Mesenchymal stem cell (in vitro differentiated cells and primary cell): Measurements from ENCODE around the gene HMGCLL1.
A peak's percentile ranks its signal among the peaks of the same experiment; 100 is the strongest.

Experiments
- DNase-seq: peaks from one replicate; pipeline ENCODE4 v3.0.0-alpha.2; 2013
- H2AFZ ChIP-seq: one replicate; pipeline ENCODE4 v1.6.1; 2013; ENCODE audit warnings: low read depth, mild to moderate bottlenecking, control low read depth, inconsistent platforms, low read length, moderate library complexity
- H2AK5ac ChIP-seq: 2 replicates; pipeline ENCODE4 v1.6.1; 2013; ENCODE audit warnings: low read length, moderate library complexity, mild to moderate bottlenecking, inconsistent platforms; ENCODE audit not compliant: severe bottlenecking
- H2BK120ac ChIP-seq: one replicate; pipeline ENCODE4 v1.6.1; 2013; ENCODE audit warnings: low read depth, mild to moderate bottlenecking, inconsistent platforms, low read length, moderate library complexity
- H2BK12ac ChIP-seq, 2 experiments: one replicate each; pipeline ENCODE4 v1.6.1; 2013; ENCODE audit warnings: inconsistent platforms in 2 of 2, low read length in 2 of 2, mild to moderate bottlenecking in 2 of 2, moderate library complexity in 2 of 2, control low read depth in 1 of 2
- H2BK15ac ChIP-seq: one replicate; pipeline ENCODE4 v1.6.1; 2013; ENCODE audit warnings: mild to moderate bottlenecking, low read depth, inconsistent platforms; ENCODE audit not compliant: poor library complexity, severe bottlenecking
- H2BK5ac ChIP-seq: 2 replicates; pipeline ENCODE4 v1.6.1; 2013; ENCODE audit warnings: low read depth, mild to moderate bottlenecking, low read length, control low read depth, inconsistent platforms; ENCODE audit not compliant: poor library complexity, severe bottlenecking
- H3K14ac ChIP-seq, 2 experiments: one replicate each; pipeline ENCODE4 v1.6.1; 2013; ENCODE audit warnings: inconsistent platforms in 2 of 2, low read length in 2 of 2, control low read depth in 1 of 2, mild to moderate bottlenecking in 1 of 2, moderate library complexity in 1 of 2
- H3K18ac ChIP-seq, 2 experiments: one replicate each; pipeline ENCODE4 v1.6.1; 2013; ENCODE audit warnings: inconsistent platforms in 2 of 2, low read length in 2 of 2, control low read depth in 1 of 2, low read depth in 1 of 2, mild to moderate bottlenecking in 1 of 2
- H3K23ac ChIP-seq, 2 experiments: one replicate each; pipeline ENCODE4 v1.6.1; 2013; ENCODE audit warnings: inconsistent platforms in 2 of 2, low read length in 2 of 2, mild to moderate bottlenecking in 2 of 2, moderate library complexity in 2 of 2, control low read depth in 1 of 2
- H3K27ac ChIP-seq: 2 replicates; pipeline ENCODE4 v1.5.1; 2013; ENCODE audit warnings: mild to moderate bottlenecking, moderate library complexity, low read length, control low read depth, inconsistent platforms; ENCODE audit not compliant: poor library complexity, severe bottlenecking
- H3K27me3 ChIP-seq, 2 experiments: 2 replicates each; pipeline versions ENCODE4 v1.6.1 to v1.7.0; 2013; ENCODE audit warnings: low read length in 2 of 2, mild to moderate bottlenecking in 2 of 2, moderate library complexity in 2 of 2, control low read depth in 1 of 2, inconsistent platforms in 1 of 2; ENCODE audit not compliant: control insufficient read depth in 1 of 2, insufficient read depth in 1 of 2
- H3K36me3 ChIP-seq, 2 experiments: 2 replicates each; pipeline versions ENCODE4 v1.6.1 to v1.7.0; 2013; ENCODE audit warnings: low read length in 2 of 2, control low read depth in 1 of 2, inconsistent platforms in 1 of 2, low read depth in 1 of 2, mild to moderate bottlenecking in 1 of 2; ENCODE audit not compliant: insufficient read depth in 2 of 2, control insufficient read depth in 1 of 2
- H3K4ac ChIP-seq, 2 experiments: one replicate each; pipeline ENCODE4 v1.6.1; 2013; ENCODE audit warnings: inconsistent platforms in 2 of 2, low read length in 2 of 2, mild to moderate bottlenecking in 2 of 2, moderate library complexity in 2 of 2, control low read depth in 1 of 2, low read depth in 1 of 2
- H3K4me1 ChIP-seq: 2 replicates; pipeline ENCODE4 v1.6.1; 2013; ENCODE audit warnings: low read depth, low read length, control low read depth; ENCODE audit not compliant: control insufficient read depth, insufficient read depth
- H3K4me2 ChIP-seq: 2 replicates; pipeline ENCODE4 v1.6.1; 2013; ENCODE audit warnings: low read length, mild to moderate bottlenecking, inconsistent platforms; ENCODE audit not compliant: poor library complexity, severe bottlenecking
- H3K4me3 ChIP-seq, 2 experiments: 2 replicates each; pipeline versions ENCODE4 v1.5.1 to v1.7.0; 2013; ENCODE audit warnings: low read length in 2 of 2, mild to moderate bottlenecking in 2 of 2, control low read depth in 1 of 2, low read depth in 1 of 2; ENCODE audit not compliant: insufficient read depth in 1 of 2
- H3K79me1 ChIP-seq: replicated peaks from 2 replicates; pipeline ENCODE4 v1.6.1; 2013; ENCODE audit warnings: mild to moderate bottlenecking, control low read depth, low read length, inconsistent platforms; ENCODE audit not compliant: poor library complexity, severe bottlenecking
- H3K9ac ChIP-seq: 2 replicates; pipeline ENCODE4 v1.7.0; 2013; ENCODE audit warnings: mild to moderate bottlenecking, low read length, moderate library complexity
- H3K9me3 ChIP-seq: 2 replicates; pipeline ENCODE4 v1.7.0; 2013; ENCODE audit warnings: mild to moderate bottlenecking, low read length; ENCODE audit not compliant: control insufficient read depth
- H4K8ac ChIP-seq: one replicate; pipeline ENCODE4 v1.6.1; 2013; ENCODE audit warnings: inconsistent platforms, mild to moderate bottlenecking, low read length, moderate library complexity
- H4K91ac ChIP-seq: one replicate; pipeline ENCODE4 v1.6.1; 2013; ENCODE audit warnings: mild to moderate bottlenecking, low read length, inconsistent platforms
- WGBS: methylation state at CpG from one replicate; pipeline ENCODE4 v1.1.7; 2013; ENCODE audit warnings: mixed read lengths; 5-methylcytosine and 5-hydroxymethylcytosine counted together

Gene HMGCLL1

GRCh38 chr6:55536391-55536956, 42.5 kb downstream of the HMGCLL1 start:
- no peak overlapping the region for H2AK5ac ChIP-seq
- no peak overlapping the region for H3K23ac ChIP-seq
- no peak for DNase-seq
- no CpG with 5 or more reads among the region's 2 CpGs for WGBS
- no peak overlapping the region for H3K9ac ChIP-seq
- H3K18ac ChIP-seq: no peak overlapping the region
- H3K4me2 ChIP-seq: no peak overlapping the region
- H2BK15ac ChIP-seq: no peak overlapping the region
- H2BK120ac ChIP-seq: no peak overlapping the region
- H2BK12ac ChIP-seq: no peak overlapping the region
- no peaks in the 10 kb centered on the region for H3K79me1 ChIP-seq
- H3K36me3 ChIP-seq: no peaks in the 10 kb centered on the region
- H3K4me3 ChIP-seq: no peak overlapping the region
- H3K4ac ChIP-seq: no peak overlapping the region
- no peak overlapping the region for H3K14ac ChIP-seq
- H4K91ac ChIP-seq: no peak overlapping the region
- no peak overlapping the region for H2AFZ ChIP-seq
- H3K27me3 ChIP-seq: no peaks in the 10 kb centered on the region
- no peaks in the 10 kb centered on the region for H3K4me1 ChIP-seq
- H2BK5ac ChIP-seq: no peak overlapping the region
- H3K27ac ChIP-seq: no peak overlapping the region
- H3K9me3 ChIP-seq: no peaks in the 10 kb centered on the region
- H4K8ac ChIP-seq: no peak overlapping the region

GRCh38 chr6:55531496-55531895, 47.5 kb downstream of the HMGCLL1 start:
- no peak for DNase-seq
- Histone ChIP-seq H3K27ac (no peak overlapping the region), H2AK5ac (no peak overlapping the region), H4K8ac (no peak overlapping the region), H2BK5ac (no peak overlapping the region), H3K79me1 (no peaks in the 10 kb centered on the region), H2BK12ac (no peak overlapping the region), H3K18ac (no peak overlapping the region), H3K36me3 (no peaks in the 10 kb centered on the region), H2AFZ (no peak overlapping the region), H4K91ac (no peak overlapping the region), H3K4me3 (no peak overlapping the region), H3K23ac (no peak overlapping the region), H3K14ac (no peak overlapping the region), H3K4ac (peak overlapping the region in 1 of 2 experiments; percentile 28), H3K9ac (no peak overlapping the region), H3K4me1 (no peaks in the 10 kb centered on the region), H2BK120ac (no peak overlapping the region), H3K9me3 (no peaks in the 10 kb centered on the region), H3K27me3 (no peaks in the 10 kb centered on the region), H3K4me2 (no peak overlapping the region), H2BK15ac (no peak overlapping the region)
- 60% methylated on average over 1 of the region's 2 CpGs for WGBS

- DNase-seq: peak; percentile 13
- H3K4ac ChIP-seq: no peak overlapping the region
- no peak overlapping the region for H2BK15ac ChIP-seq
- no peak overlapping the region for H3K14ac ChIP-seq
- H3K23ac ChIP-seq: no peak overlapping the region
- H3K18ac ChIP-seq: no peak overlapping the region
- no peak overlapping the region for H2AFZ ChIP-seq
- WGBS: no CpG with 5 or more reads among the region's 2 CpGs
- H3K4me2 ChIP-seq: no peak overlapping the region
- no peak overlapping the region for H4K8ac ChIP-seq
- H3K27me3 ChIP-seq: no peaks in the 10 kb centered on the region
- no peak overlapping the region for H4K91ac ChIP-seq
- H3K9me3 ChIP-seq: no peaks in the 10 kb centered on the region
- no peak overlapping the region for H3K4me3 ChIP-seq
- no peaks in the 10 kb centered on the region for H3K79me1 ChIP-seq
- H3K4me1 ChIP-seq: no peaks in the 10 kb centered on the region
- H3K9ac ChIP-seq: no peak overlapping the region
- H3K36me3 ChIP-seq: no peaks in the 10 kb centered on the region
- H2BK5ac ChIP-seq: no peak overlapping the region
- no peak overlapping the region for H2AK5ac ChIP-seq
- no peak overlapping the region for H3K27ac ChIP-seq
- H2BK120ac ChIP-seq: no peak overlapping the region
- H2BK12ac ChIP-seq: no peak overlapping the region
Observed at GRCh38 chr6:55530931-55531330, 48.1 kb downstream of the HMGCLL1 start.

- H3K4me1 ChIP-seq: no peaks in the 10 kb centered on the region
- H4K91ac ChIP-seq: no peak overlapping the region
- no peaks in the 10 kb centered on the region for H3K79me1 ChIP-seq
- no peak overlapping the region for H2BK5ac ChIP-seq
- H3K9ac ChIP-seq: no peak overlapping the region
- H3K27me3 ChIP-seq: no peaks in the 10 kb centered on the region
- H3K4ac ChIP-seq: no peak overlapping the region
- H3K14ac ChIP-seq: no peak overlapping the region
- no peaks in the 10 kb centered on the region for H3K9me3 ChIP-seq
- H3K4me3 ChIP-seq: no peak overlapping the region
- H2AFZ ChIP-seq: no peak overlapping the region
- no peak overlapping the region for H4K8ac ChIP-seq
- H3K27ac ChIP-seq: no peak overlapping the region
- no peak overlapping the region for H2BK120ac ChIP-seq
- no peaks in the 10 kb centered on the region for H3K36me3 ChIP-seq
- no peak overlapping the region for H2AK5ac ChIP-seq
- no peak overlapping the region for H3K18ac ChIP-seq
- WGBS: 38% methylated on average over 1 of the region's 1 CpG
- H3K23ac ChIP-seq: no peak overlapping the region
- peak; percentile 71 for DNase-seq
- H3K4me2 ChIP-seq: no peak overlapping the region
- no peak overlapping the region for H2BK15ac ChIP-seq
- H2BK12ac ChIP-seq: no peak overlapping the region
Observed at GRCh38 chr6:55528624-55529023, 50.4 kb downstream of the HMGCLL1 start.
